ENCODE measurements around the gene TRPM3. TPM values are rescaled to one million over a fixed set of nuclear protein-coding genes. Genes with fewer than 3 reads are reported as not detected.

Gene TRPM3
- total and polyA plus RNA-seq, 2 donors (not counting 1 experiment from before 2014, with no cell fraction given), result not detected

DNA sequence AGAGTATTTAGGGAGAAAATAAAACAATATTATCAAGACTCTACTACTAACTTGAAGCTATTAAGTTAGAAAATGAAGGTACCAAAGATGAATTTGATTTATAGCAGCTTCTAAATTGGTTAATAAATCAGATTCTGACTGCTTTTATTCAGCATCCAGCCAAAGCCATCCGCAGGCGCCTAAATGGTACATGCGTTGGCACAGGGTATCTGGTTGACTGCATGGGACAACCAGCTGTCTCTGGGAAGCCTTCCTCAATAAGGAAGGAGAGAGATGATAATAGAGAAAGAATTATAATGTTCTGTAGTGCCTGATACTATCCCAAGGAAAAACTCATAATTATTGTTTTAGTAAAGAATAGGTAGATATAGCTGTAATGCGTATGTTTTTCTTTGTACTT, 9.1 kb upstream of the TRPM3 start:
- no peak overlapping the region for H3K9ac ChIP-seq (ENCODE audit: low read length)
- H3K4me1 Mint-ChIP-seq, result no peaks in the 10 kb centered on the region
- no peak overlapping the region for H3K4me3 Mint-ChIP-seq
- no peaks in the 10 kb centered on the region for H3K27me3 Mint-ChIP-seq
- TF ChIP-seq EZH2 (IDR thresholded peaks at IDR 0.05; ENCODE audit: borderline replicate concordance, insufficient read depth, low read depth, low read length, poor library complexity, severe bottlenecking), result no peak
- TF ChIP-seq, protein P1, sequence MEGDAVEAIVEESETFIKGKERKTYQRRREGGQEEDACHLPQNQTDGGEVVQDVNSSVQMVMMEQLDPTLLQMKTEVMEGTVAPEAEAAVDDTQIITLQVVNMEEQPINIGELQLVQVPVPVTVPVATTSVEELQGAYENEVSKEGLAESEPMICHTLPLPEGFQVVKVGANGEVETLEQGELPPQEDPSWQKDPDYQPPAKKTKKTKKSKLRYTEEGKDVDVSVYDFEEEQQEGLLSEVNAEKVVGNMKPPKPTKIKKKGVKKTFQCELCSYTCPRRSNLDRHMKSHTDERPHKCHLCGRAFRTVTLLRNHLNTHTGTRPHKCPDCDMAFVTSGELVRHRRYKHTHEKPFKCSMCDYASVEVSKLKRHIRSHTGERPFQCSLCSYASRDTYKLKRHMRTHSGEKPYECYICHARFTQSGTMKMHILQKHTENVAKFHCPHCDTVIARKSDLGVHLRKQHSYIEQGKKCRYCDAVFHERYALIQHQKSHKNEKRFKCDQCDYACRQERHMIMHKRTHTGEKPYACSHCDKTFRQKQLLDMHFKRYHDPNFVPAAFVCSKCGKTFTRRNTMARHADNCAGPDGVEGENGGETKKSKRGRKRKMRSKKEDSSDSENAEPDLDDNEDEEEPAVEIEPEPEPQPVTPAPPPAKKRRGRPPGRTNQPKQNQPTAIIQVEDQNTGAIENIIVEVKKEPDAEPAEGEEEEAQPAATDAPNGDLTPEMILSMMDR (IDR thresholded peaks at IDR 0.05), result no peak
- no peak overlapping the region for H3K27ac Mint-ChIP-seq
- no peak overlapping the region for H3K4me3 ChIP-seq (ENCODE audit: control extremely low read depth in 1 of 5, extremely low read depth in 1 of 5, insufficient read depth in 1 of 5, low read depth in 2 of 5, low read length in 4 of 5)
- H3K9me3 ChIP-seq (ENCODE audit: control extremely low read depth in 1 of 3, control insufficient read depth in 2 of 3, insufficient read depth in 1 of 3, low read length in 2 of 3), result no peaks in the 10 kb centered on the region
- no peaks in the 10 kb centered on the region for H3K4me1 ChIP-seq (ENCODE audit: control insufficient read depth in 2 of 2, insufficient read depth in 2 of 2, low read length in 2 of 2)
- no peaks in the 10 kb centered on the region for H3K9me3 Mint-ChIP-seq (ENCODE audit: insufficient read depth)
- H3K27ac ChIP-seq (ENCODE audit: low read length in 2 of 2), result no peak overlapping the region
- ChIA-PET POLR2A (no interaction called here), CTCF (no interaction called here)
- DNase-seq (no peak), ATAC-seq (ENCODE audit: low read depth) (no peak)
- no peaks in the 10 kb centered on the region for H3K27me3 ChIP-seq (replicated peaks in 1 of 4; ENCODE audit: control extremely low read depth in 1 of 4, control insufficient read depth in 3 of 4, insufficient read depth in 4 of 4, low read length in 3 of 4)
- H3K79me2 ChIP-seq (ENCODE audit: control insufficient read depth, insufficient read depth, low read length), result no peaks in the 10 kb centered on the region
- no peaks in the 10 kb centered on the region for H4K20me1 ChIP-seq (ENCODE audit: control insufficient read depth, insufficient read depth, low read length, poor library complexity, severe bottlenecking)
- no peak overlapping the region for H3K4me2 ChIP-seq (replicated peaks; ENCODE audit: low read depth, low read length, poor library complexity, severe bottlenecking)
- WGBS (ENCODE audit: insufficient coverage), result 100% methylated on average over 3 of the region's 4 CpGs
- intact Hi-C loops (cut with micrococcal nuclease), result no loop called here
- no peaks in the 10 kb centered on the region for H3K36me3 ChIP-seq (replicated peaks in 1 of 2; ENCODE audit: control extremely low read depth in 1 of 2, control insufficient read depth in 1 of 2, extremely low read depth in 1 of 2, insufficient read depth in 2 of 2, low read length in 1 of 2)
- no peak overlapping the region for H2AFZ ChIP-seq (ENCODE audit: insufficient read depth, low read depth, low read length, poor library complexity, severe bottlenecking)

DNA sequence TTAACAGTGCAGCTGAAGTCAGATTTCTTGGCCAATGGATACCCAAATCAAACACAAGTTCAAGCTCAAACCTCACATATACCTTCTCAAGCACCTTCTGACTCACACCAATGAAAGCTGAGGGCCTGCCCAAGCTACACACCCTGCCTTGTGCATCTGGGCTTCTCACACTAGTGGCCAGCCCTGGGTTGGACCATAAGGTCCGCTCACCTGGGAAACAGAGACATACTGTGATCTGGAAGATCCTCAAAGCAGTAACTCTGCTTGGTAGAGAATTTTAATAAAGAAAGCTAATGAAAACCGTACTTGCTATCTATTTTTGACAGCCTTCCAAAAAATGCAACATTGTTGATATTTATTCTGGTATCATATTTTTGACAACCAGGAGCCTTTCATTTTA, 7.4 kb upstream of the TRPM3 start:
- no peak for TF ChIP-seq EZH2 (IDR thresholded peaks at IDR 0.05; ENCODE audit: borderline replicate concordance, insufficient read depth, low read depth, low read length, poor library complexity, severe bottlenecking)
- TF ChIP-seq, protein P1 (IDR thresholded peaks at IDR 0.05), result no peak
- intact Hi-C loops (cut with micrococcal nuclease), result no loop called here
- Histone ChIP-seq H3K27me3 (replicated peaks in 1 of 4; ENCODE audit: control extremely low read depth in 1 of 4, control insufficient read depth in 3 of 4, insufficient read depth in 4 of 4, low read length in 3 of 4) (no peaks in the 10 kb centered on the region), H3K9ac (ENCODE audit: low read length) (no peak overlapping the region), H4K20me1 (ENCODE audit: control insufficient read depth, insufficient read depth, low read length, poor library complexity, severe bottlenecking) (no peaks in the 10 kb centered on the region), H3K27ac (ENCODE audit: low read length in 2 of 2) (no peak overlapping the region), H3K79me2 (ENCODE audit: control insufficient read depth, insufficient read depth, low read length) (no peaks in the 10 kb centered on the region), H3K36me3 (replicated peaks in 1 of 2; ENCODE audit: control extremely low read depth in 1 of 2, control insufficient read depth in 1 of 2, extremely low read depth in 1 of 2, insufficient read depth in 2 of 2, low read length in 1 of 2) (no peaks in the 10 kb centered on the region), H3K4me2 (replicated peaks; ENCODE audit: low read depth, low read length, poor library complexity, severe bottlenecking) (no peak overlapping the region), H2AFZ (ENCODE audit: insufficient read depth, low read depth, low read length, poor library complexity, severe bottlenecking) (no peak overlapping the region), H3K4me3 (ENCODE audit: control extremely low read depth in 1 of 5, extremely low read depth in 1 of 5, insufficient read depth in 1 of 5, low read depth in 2 of 5, low read length in 4 of 5) (no peak overlapping the region), H3K9me3 (ENCODE audit: control extremely low read depth in 1 of 3, control insufficient read depth in 2 of 3, insufficient read depth in 1 of 3, low read length in 2 of 3) (no peaks in the 10 kb centered on the region), H3K4me1 (ENCODE audit: control insufficient read depth in 2 of 2, insufficient read depth in 2 of 2, low read length in 2 of 2) (no peaks in the 10 kb centered on the region)
- Mint-ChIP-seq H3K27me3 (peaks cover under 1% of the 10 kb centered on the region), H3K4me3 (no peak overlapping the region), H3K4me1 (no peaks in the 10 kb centered on the region), H3K27ac (no peak overlapping the region), H3K9me3 (ENCODE audit: insufficient read depth) (no peaks in the 10 kb centered on the region)
- DNase-seq (no peak), ATAC-seq (ENCODE audit: low read depth) (no peak)
- WGBS (ENCODE audit: insufficient coverage), result no CpG with 5 or more reads among the region's 2 CpGs
- POLR2A ChIA-PET, result no interaction called here
- CTCF ChIA-PET, result no interaction called here
